Skin of body (tissue), 3 donors: ENCODE measurements around the gene TUBA8. TPM values are rescaled to one million over a fixed set of nuclear protein-coding genes. Genes with fewer than 3 reads are reported as not detected.
"Not testable (repeated sequence)": the region's sequence is repeated elsewhere in the genome, so short reads cannot be mapped to it uniquely, and the experiment has no call there.

Source experiments
- DNase-seq: peaks from one replicate; lab custom pipeline; 2025; lab: John Stamatoyannopoulos, UW
- small RNA-seq: library from RNA; depleted of rRNA; stranded (forward); fragments of <200 nt; gene quantifications from one replicate; pipeline ENCODE3, GENCODE V24; 2014; ENCODE audit warnings: low replicate concordance
- total RNA-seq: library from RNA; depleted of rRNA; stranded (reverse); fragments of >200 nt; gene quantifications from one replicate; pipeline ENCODE4 v1.2.3, GENCODE V29; 2014

The TUBA8 gene
- total RNA-seq, 1 donor from 2014 or later = 2.5 TPM

DNA sequence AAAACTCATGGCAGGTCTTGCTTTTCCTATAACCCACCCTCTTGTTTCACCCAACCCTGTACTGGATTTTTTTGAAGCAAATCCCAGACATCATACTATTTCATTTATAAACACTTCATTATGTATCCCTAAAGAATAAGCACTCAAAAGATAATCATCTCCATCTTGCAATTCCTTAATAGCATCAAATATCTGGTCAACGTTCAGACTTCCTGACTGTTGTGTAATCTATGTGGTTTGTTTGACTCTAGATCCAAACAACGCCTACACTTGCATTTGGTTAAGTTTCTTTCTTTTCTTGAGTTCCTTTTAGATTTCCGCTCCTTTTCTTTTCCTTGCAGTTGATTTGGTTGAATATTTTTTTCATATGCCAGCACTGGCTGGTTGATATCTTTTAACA lies 61.6 kb downstream of the TUBA8 start:
- DNase-seq = not testable (repeated sequence)

DNA sequence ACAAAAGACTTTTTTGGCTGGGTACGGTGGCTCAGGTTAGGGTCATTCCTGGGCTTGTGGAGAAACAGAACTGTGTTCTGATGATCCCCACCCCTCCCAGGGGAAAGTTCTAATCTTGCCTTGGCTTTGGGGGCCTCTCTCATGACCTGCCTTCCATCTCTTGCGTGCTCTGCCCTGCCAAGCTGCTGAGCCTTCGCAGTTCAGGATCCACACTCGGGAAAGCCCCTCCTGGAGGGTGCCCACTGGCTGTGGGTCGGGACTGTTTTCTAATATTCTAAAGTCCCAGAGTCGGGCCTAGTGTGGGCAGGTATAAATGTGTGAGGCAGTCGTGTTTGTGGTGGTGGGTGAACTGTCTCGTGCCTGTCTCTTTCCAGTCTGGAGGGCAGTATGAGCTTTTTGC lies 62.2 kb downstream of the TUBA8 start:
- not testable (repeated sequence) for DNase-seq

DNA sequence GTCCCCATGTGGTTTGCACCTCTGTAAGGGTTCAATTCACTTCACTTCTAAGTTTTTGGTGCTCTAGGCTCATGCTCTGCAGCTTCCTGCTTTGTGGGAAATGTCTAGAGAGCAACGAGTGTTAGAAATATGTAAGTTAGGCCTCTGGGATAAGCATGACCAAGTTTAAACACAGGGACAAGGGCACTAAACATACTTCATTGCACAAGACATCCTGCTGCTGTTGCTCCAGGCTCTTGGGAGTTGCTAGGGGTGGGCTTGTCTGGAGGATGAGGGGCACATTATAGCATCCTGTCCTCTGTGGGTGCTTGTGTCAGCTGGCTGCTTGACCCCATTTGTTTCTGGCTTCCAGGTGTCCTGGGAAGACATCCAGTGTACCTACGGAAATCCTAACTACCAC lies 62.8 kb downstream of the TUBA8 start:
- DNase-seq = not testable (repeated sequence)

Small RNA genes lying within 50 kb of the gene (small RNA-seq; reads per million reads assigned to genes)
- not detected for gene AC016027.5

Other genes with a start within 250 kb of the TUBA8 start
- gene MICAL3, start 86.2 kb upstream of the TUBA8 start, total RNA-seq = 28.2 TPM
- gene PEX26, start 32.8 kb upstream of the TUBA8 start, total RNA-seq = 8.0 TPM
- 3.4 TPM for gene USP18, start 39.4 kb downstream of the TUBA8 start, total RNA-seq